OCI-LY7 (cell line): ENCODE data around the gene NFATC1. TPM values are rescaled to one million over a fixed set of nuclear protein-coding genes. Genes with fewer than 3 reads are reported as not detected.

ENCODE experiments used
- BruUV-seq: library from RNA; stranded (reverse); fragments of 400-500 nt; replicated peaks from 2 replicates; lab custom pipeline; 2021; lab: Mats Ljungman, UMichigan
- CTCF ChIA-PET: fragments of 300-600 bp; sonication (Branson Sonifier 250); formaldehyde crosslinking; loops from one replicate; lab custom pipeline; 2022; ENCODE audit warnings: antibody characterized with exemption; ENCODE audit not compliant: unreplicated experiment; lab: Charles Lee
- POLR2A ChIA-PET: fragments of 300-600 bp; sonication (Branson Sonifier 250); formaldehyde crosslinking; loops from one replicate; lab custom pipeline; 2022; ENCODE audit warnings: antibody characterized with exemption; lab: Charles Lee
- DNase-seq: peaks from one replicate; pipeline ENCODE4 v3.0.0-alpha.2; 2015; ENCODE audit warnings: low spot score
- H2AFZ ChIP-seq: fragments of 200-600 bp; sonication (generic), shearing (Covaris generic); 2 replicates; pipeline ENCODE4 v1.6.1; 2014; ENCODE audit warnings: mild to moderate bottlenecking, antibody characterized with exemption, low read length, moderate library complexity
- H3K27ac ChIP-seq: fragments of 200-600 bp; sonication (generic); 2 replicates; pipeline ENCODE4 v1.5.1; 2014; ENCODE audit warnings: mixed run types, low read depth, mild to moderate bottlenecking, moderate library complexity, low read length, inconsistent platforms; ENCODE audit not compliant: poor library complexity, severe bottlenecking
- H3K36me3 ChIP-seq: fragments of 200-600 bp; sonication (generic); 2 replicates; pipeline ENCODE4 v1.6.1; 2014; ENCODE audit warnings: mild to moderate bottlenecking, antibody characterized with exemption, low read length, moderate library complexity, mixed read lengths; ENCODE audit not compliant: insufficient read depth
- H3K4me1 ChIP-seq: fragments of 200-600 bp; sonication (generic); 2 replicates; pipeline ENCODE4 v1.5.1; 2014; ENCODE audit warnings: mild to moderate bottlenecking, low read length; ENCODE audit not compliant: insufficient read depth, poor library complexity, severe bottlenecking
- H3K4me2 ChIP-seq: fragments of 200-600 bp; sonication (generic); 2 replicates; pipeline ENCODE4 v1.6.1; 2014; ENCODE audit warnings: mild to moderate bottlenecking, low read length
- H3K4me3 ChIP-seq: fragments of 200-600 bp; sonication (generic); 2 replicates; pipeline ENCODE4 v1.5.1; 2014; ENCODE audit warnings: mild to moderate bottlenecking, low read depth, low read length; ENCODE audit not compliant: poor library complexity, severe bottlenecking
- H3K79me2 ChIP-seq: fragments of 200-600 bp; sonication (generic); 2 replicates; pipeline ENCODE4 v1.6.1; 2016; ENCODE audit warnings: low read depth, mild to moderate bottlenecking, low read length, moderate library complexity, mixed read lengths; ENCODE audit not compliant: insufficient read depth
- H3K9me2 ChIP-seq: fragments of 200-600 bp; sonication (generic); 2 replicates; pipeline ENCODE4 v1.6.1; 2016; ENCODE audit warnings: mild to moderate bottlenecking, low read length, mixed read lengths; ENCODE audit not compliant: insufficient read depth
- H3K9me3 ChIP-seq: fragments of 200-600 bp; sonication (generic); 2 replicates; pipeline ENCODE4 v1.6.1; 2014; ENCODE audit warnings: mild to moderate bottlenecking, mixed run types, low read length, mixed read lengths
- H4K20me1 ChIP-seq: fragments of 200-600 bp; sonication (generic); 2 replicates; pipeline ENCODE4 v1.6.1; 2014; ENCODE audit warnings: mild to moderate bottlenecking, antibody characterized with exemption, low read length, moderate library complexity, mixed read lengths; ENCODE audit not compliant: insufficient read depth
- CTCF ChIP-seq: fragments of 200-600 bp; sonication (generic); conservative IDR thresholded peaks from 2 replicates; pipeline ENCODE4 v1.5.1; 2014; ENCODE audit warnings: mild to moderate bottlenecking, antibody characterized with exemption, low read length, moderate library complexity, mixed read lengths
- EZH2phosphoT487 ChIP-seq: fragments of 200-600 bp; sonication (generic); IDR thresholded peaks from 2 replicates; pipeline ENCODE4 v1.6.1; 2018; ENCODE audit warnings: low read depth, borderline replicate concordance, mild to moderate bottlenecking, mixed run types, antibody characterized with exemption, low read length, moderate library complexity, mixed read lengths
- intact Hi-C: fragments of 100-400 bp; cut with micrococcal nuclease; formaldehyde crosslinking; loops from one replicate; pipeline ENCODE4 v1.10.0; 2022; ENCODE audit not compliant: unreplicated experiment
- total RNA-seq, 2 experiments: library from RNA; depleted of rRNA in 1 of 2; stranded (reverse); fragments of >200 nt in 1 of 2; shearing (Covaris generic) in 1 of 2; gene quantifications; 2 replicates each; pipeline ENCODE4 v1.2.3, GENCODE V29; 2014 to 2022

The NFATC1 gene
- total RNA-seq, 2 experiments from 2014 or later: 23.6 to 50.4 TPM

GRCh38 chr18:79424880-79425568 lies 29.3 kb downstream of the NFATC1 start:
- ChIA-PET CTCF (no interaction called here), POLR2A (no interaction called here)
- H3K9me3 ChIP-seq: no peaks in the 10 kb centered on the region
- H2AFZ ChIP-seq: no peak overlapping the region
- H3K27ac ChIP-seq: no peak overlapping the region
- no peak overlapping the region for H3K4me3 ChIP-seq
- no peaks in the 10 kb centered on the region; the same call in 1 of the 2 replicates for H4K20me1 ChIP-seq
- H3K36me3 ChIP-seq: peaks cover 25% of the 10 kb centered on the region
- H3K4me1 ChIP-seq: no peaks in the 10 kb centered on the region
- H3K9me2 ChIP-seq: no peaks in the 10 kb centered on the region
- no peak for DNase-seq
- no peak overlapping the region for H3K4me2 ChIP-seq
- BruUV-seq: no TSS peak
- intact Hi-C loops: no loop called here
- TF ChIP-seq CTCF (no peak), EZH2phosphoT487 (no peak)
- H3K79me2 ChIP-seq: peaks cover 4% of the 10 kb centered on the region; the same call in 1 of the 2 replicates

- intact Hi-C loops: no loop called here
- POLR2A ChIA-PET: no interaction called here
- Histone ChIP-seq H3K27ac (no peak overlapping the region), H3K4me2 (no peak overlapping the region), H3K9me2 (no peaks in the 10 kb centered on the region), H3K9me3 (no peaks in the 10 kb centered on the region), H2AFZ (no peak overlapping the region), H3K4me3 (no peak overlapping the region), H4K20me1 (no peaks in the 10 kb centered on the region; the same call in 1 of the 2 replicates), H3K36me3 (peaks cover 23% of the 10 kb centered on the region), H3K4me1 (no peaks in the 10 kb centered on the region), H3K79me2 (peaks cover 4% of the 10 kb centered on the region; the same call in 1 of the 2 replicates)
- DNase-seq: no peak
- CTCF ChIA-PET: no interaction called here
- TF ChIP-seq CTCF (no peak), EZH2phosphoT487 (no peak)
- no TSS peak for BruUV-seq
These were observed 29.8 kb downstream of the NFATC1 start for GRCh38 chr18:79425569-79425886.
